Measurements from ENCODE around the gene HPS4.
"Not testable (repeated sequence)": the region's sequence is repeated elsewhere in the genome, so short reads cannot be mapped to it uniquely, and the experiment has no call there.

The HPS4 gene

DNA sequence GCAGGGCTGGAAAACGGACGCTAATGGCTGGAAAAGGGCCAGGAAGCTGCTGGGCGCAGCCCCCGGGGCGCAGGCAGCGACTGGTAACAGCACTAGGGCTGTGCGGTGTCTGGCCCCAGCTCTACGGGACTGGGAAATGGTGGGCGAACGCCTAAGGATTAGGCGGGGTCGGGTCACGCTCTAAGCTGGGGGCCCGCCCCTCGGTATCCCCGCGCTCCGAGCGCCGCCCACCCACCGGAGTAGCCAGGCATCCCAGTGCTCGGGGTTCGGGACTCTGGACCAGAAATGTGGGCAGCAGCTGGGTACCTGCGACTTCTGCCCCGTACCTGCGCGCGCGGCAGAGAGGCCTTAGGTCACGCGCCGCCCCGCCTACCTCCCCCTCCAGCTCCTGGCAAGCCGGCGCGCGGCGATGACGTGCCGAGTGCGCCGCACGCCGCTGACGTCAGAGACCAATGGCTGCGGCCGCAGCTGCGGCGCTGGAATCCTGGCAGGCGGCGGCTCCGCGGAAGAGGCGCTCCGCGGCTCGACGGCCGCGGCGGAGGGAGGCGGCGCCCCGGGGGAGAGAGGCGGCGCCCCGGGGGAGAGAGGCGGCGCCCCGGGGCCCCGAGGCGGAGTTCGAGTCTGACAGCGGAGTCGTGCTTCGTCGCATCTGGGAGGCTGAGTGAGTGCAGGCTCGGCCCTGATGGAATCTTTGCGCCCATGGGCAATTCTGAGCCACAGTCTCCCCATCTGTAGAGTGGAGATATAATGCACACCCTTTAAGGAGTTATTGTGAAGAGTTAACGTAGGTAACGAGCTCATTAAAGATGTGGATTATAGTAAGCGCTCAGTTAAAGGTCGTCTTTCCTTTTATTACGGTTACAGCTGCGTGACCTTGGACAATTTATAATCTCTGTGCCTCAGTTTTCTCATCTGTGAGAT is at the start of gene HPS4, which contains the start of gene SRRD:
Gene HPS4 (minus strand): TSS at position 345 of the 921 bp plus-strand sequence. CDS start 2,021 bp downstream, outside the sequence.
Gene SRRD (plus strand): TSS at position 439 of the 921 bp plus-strand sequence. CDS start 14 bp downstream, at position 453.
- H3K27me3 ChIP-seq (ENCODE audit: low read depth) = no peaks in the 10 kb centered on the region
- peak within 1 kb of the TSS; percentile 98 for H3K4me3 ChIP-seq
- H3K36me3 ChIP-seq (replicated peaks) = peaks cover 37% of the 10 kb centered on the region
- in situ Hi-C loops (cut with MboI; ENCODE audit: low sequenced_read_pairs) = no loop called here
- peak; percentile 81 to 91 for DNase-seq (ENCODE audit: low spot score in 2 of 2)
- H3K4me1 ChIP-seq = peaks cover 48% of the 10 kb centered on the region
- H3K9me3 ChIP-seq = no peaks in the 10 kb centered on the region

DNA sequence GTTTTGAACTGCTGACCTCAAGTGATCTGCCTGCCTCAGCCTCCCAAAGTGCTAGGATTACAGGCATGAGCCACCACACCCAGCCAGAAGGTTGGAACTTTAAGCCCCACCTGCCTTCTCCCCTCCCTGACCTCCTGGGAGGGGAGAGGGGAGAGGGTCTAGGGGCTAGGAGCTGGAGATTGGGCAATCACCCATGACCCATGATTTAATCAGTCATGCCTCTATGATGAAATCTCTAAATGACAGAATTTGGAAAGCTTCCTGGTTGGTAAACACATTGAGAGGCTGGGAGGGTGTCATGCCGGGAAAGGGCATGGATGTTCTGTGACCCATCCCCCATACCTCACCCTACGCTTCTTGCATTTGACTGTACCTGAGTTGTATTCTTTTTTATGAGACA is 45.8 kb upstream of the HPS4 start:
- DNase-seq (ENCODE audit: low spot score in 2 of 2) = no peak
- no peaks in the 10 kb centered on the region for H3K27me3 ChIP-seq (ENCODE audit: low read depth)
- H3K36me3 ChIP-seq (replicated peaks) = peaks cover 3% of the 10 kb centered on the region; the same call in 1 of the 2 replicates
- H3K4me3 ChIP-seq = no peak overlapping the region
- in situ Hi-C loops (cut with MboI; ENCODE audit: low sequenced_read_pairs) = no loop called here
- no peaks in the 10 kb centered on the region for H3K9me3 ChIP-seq
- H3K4me1 ChIP-seq = peaks cover 5% of the 10 kb centered on the region; the same call in 1 of the 2 replicates

DNA sequence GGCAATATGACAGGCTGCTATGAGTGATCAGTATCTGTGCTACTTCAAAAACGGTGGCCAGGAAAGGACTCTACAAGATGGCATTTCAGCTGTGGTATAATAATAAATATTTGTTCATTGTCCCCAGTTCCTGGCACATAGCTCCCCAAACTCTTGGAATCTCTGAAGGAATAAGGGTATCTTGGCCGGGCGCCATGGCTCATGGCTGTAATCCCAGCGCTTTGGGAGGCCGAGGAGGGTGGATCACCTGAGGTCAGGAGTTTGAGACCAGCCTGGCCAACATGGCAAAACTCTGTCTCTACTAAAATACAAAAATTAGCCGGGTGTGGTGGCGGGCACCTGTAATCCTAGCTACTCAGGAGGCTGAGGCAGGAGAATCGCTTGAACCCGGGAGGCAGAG is 44.9 kb upstream of the HPS4 start:
- H3K4me1 ChIP-seq; H3K9me3 ChIP-seq; H3K4me3 ChIP-seq; H3K36me3 ChIP-seq (replicated peaks); DNase-seq (ENCODE audit: low spot score in 2 of 2); in situ Hi-C loops (cut with MboI; ENCODE audit: low sequenced_read_pairs); H3K27me3 ChIP-seq (ENCODE audit: low read depth): not testable (repeated sequence)

DNA sequence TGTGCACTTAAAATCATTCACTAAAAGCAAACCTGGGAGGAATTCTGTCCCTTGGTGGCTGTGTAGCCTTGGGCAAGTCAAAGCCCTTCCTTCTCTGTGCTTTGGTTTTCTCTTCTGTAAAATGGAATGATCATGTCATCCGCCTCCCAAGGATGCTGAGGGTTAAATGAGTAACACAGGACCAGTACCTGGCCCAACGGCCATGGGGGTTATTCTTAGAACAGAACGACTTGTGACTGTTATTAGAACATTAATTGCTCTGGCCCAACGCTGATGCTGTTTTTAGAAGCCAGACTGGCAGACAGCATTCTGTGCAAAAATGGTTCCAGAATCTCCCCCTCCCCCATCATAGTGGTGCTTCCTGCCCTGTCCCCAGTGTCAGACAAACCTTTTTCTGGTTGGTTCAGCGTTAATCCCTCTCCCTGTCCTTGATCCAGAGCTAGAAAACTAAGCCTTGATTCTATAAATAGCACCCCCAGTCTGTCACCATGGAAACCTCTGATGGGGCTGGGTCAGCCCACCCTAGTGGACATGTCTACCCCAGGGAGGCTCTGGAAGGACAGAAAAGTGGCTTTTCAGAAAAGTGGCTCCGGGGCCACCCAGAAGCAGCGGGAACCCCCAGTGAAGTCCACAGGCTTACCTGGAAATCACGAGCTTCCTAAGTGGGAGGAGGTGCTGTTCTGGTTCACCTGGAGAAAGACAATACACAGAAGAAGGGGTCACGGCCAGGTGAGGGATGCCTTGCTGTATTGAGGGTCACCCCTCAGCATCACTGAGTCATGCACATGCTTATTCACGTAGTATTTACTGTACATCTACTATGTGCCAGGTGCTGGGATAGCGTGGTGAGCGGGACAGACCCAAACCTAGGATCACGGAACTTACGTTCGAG is 44.2 kb upstream of the HPS4 start:
- Histone ChIP-seq H3K9me3 (no peaks in the 10 kb centered on the region), H3K4me1 (peaks cover 5% of the 10 kb centered on the region; the same call in 1 of the 2 replicates), H3K4me3 (no peak overlapping the region), H3K27me3 (ENCODE audit: low read depth) (no peaks in the 10 kb centered on the region), H3K36me3 (replicated peaks) (peaks cover 3% of the 10 kb centered on the region; the same call in 1 of the 2 replicates)
- peak; percentile 18 to 23 for DNase-seq (ENCODE audit: low spot score in 2 of 2)
- in situ Hi-C loops (cut with MboI; ENCODE audit: low sequenced_read_pairs) = no loop called here

DNA sequence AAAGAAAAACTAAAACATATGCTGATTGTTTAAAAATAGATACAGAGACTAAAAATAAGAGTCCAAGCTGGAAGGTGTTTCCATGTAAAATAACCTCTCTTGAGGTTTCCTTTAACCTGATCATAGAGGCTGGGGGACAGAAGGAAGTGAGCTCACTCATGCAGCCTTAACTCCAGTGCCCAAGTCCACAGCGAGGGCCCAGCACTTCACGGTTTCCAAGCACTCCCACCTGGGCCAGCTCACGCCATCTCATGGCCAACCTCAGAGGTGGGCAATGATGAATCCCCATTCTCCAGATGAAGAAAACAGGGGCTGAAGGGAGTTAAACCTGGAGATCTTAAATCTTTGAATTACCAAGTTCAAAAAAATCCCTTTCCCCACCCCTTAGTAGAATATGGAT is 43.6 kb upstream of the HPS4 start:
- no peak overlapping the region for H3K4me3 ChIP-seq
- H3K27me3 ChIP-seq (ENCODE audit: low read depth) = no peaks in the 10 kb centered on the region
- peaks cover 3% of the 10 kb centered on the region; the same call in 1 of the 2 replicates for H3K36me3 ChIP-seq (replicated peaks)
- in situ Hi-C loops (cut with MboI; ENCODE audit: low sequenced_read_pairs) = no loop called here
- peaks cover 5% of the 10 kb centered on the region; the same call in 1 of the 2 replicates for H3K4me1 ChIP-seq
- H3K9me3 ChIP-seq = no peaks in the 10 kb centered on the region
- no peak for DNase-seq (ENCODE audit: low spot score in 2 of 2)

DNA sequence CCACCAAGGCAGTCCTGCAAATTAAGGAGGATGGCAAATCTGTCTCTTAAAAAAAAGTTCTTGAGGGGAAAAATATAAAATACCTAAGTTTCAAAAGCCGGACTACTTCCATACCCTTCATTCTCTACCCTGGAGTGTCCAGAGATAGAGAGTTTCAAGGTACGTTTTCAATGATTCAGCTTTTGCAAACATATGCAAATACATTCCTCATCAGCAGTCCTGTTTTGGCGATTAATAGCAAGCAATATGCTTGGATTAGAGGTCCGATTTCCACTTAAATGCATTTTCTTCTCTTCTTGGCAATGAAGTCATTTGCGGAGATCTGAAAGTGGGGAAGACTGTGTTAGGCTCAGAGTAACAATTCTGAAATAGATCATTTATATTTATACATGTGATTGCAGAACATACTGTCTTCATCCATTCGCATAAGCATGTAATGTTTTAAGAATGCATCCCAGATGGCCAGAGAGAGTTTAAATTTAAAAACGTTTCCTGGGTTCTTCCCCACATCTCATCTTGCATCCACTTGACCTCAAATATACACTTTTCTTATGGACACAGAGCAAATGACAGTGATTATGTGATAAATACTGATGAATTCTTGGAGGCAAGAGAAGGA is 42.5 kb upstream of the HPS4 start:
- no peak overlapping the region for H3K4me3 ChIP-seq
- H3K9me3 ChIP-seq = no peaks in the 10 kb centered on the region
- no peak for DNase-seq (ENCODE audit: low spot score in 2 of 2)
- peaks cover 3% of the 10 kb centered on the region; the same call in 1 of the 2 replicates for H3K36me3 ChIP-seq (replicated peaks)
- H3K27me3 ChIP-seq (ENCODE audit: low read depth) = no peaks in the 10 kb centered on the region
- in situ Hi-C loops (cut with MboI; ENCODE audit: low sequenced_read_pairs) = no loop called here
- H3K4me1 ChIP-seq = peaks cover 5% of the 10 kb centered on the region; the same call in 1 of the 2 replicates

DNA sequence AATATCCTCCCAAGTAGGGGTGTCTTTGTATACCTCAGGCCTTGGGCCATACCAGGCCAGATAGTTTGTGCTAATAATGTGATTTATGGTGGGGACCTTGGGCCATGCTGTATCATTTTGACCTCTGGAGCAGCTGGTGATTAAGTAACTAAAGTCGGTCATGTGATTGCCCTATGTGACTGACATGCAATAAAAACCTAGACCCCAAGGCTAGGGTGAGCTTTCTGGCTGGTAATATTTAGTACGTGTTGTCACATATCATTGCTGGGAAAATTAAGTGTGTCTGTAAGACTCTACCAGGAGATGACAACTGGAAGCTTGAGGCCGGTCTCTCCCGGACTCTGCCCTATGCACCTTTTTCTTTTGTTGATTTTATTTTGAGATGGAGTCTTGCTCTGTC is 41.3 kb upstream of the HPS4 start:
- no peak for DNase-seq (ENCODE audit: low spot score in 2 of 2)
- Histone ChIP-seq H3K4me3 (no peak overlapping the region), H3K9me3 (no peaks in the 10 kb centered on the region), H3K27me3 (ENCODE audit: low read depth) (no peaks in the 10 kb centered on the region), H3K36me3 (replicated peaks) (peaks cover 3% of the 10 kb centered on the region; the same call in 1 of the 2 replicates), H3K4me1 (peaks cover 5% of the 10 kb centered on the region; the same call in 1 of the 2 replicates)
- in situ Hi-C loops (cut with MboI; ENCODE audit: low sequenced_read_pairs) = no loop called here

DNA sequence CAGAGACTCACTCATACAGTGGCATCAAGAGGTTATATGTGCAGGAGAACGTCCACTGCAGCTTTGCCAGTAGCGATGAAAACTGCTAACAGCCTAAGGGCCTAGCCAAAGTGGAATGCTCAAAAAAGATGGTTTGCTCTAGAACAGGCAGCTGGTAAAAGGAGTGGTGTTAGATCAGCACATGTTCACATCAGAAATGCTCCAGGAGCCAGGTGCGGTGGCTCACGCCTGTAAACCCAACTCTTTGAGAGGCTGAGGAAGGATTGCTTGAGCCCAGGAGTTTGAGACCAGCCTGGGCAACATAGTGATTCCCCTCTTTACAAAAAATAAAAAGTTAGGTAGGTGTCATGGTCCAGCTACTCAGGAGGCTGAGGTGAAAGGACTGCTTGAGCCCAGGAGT is 39.0 kb upstream of the HPS4 start:
- Histone ChIP-seq H3K9me3 (no peaks in the 10 kb centered on the region), H3K4me1 (0 out of 2 replicates have a peak, but pooled peaks cover 3% of the 10 kb centered on the region), H3K36me3 (replicated peaks) (no peaks in the 10 kb centered on the region; the same call in 1 of the 2 replicates), H3K4me3 (no peak overlapping the region), H3K27me3 (ENCODE audit: low read depth) (no peaks in the 10 kb centered on the region)
- no peak for DNase-seq (ENCODE audit: low spot score in 2 of 2)
- in situ Hi-C loops (cut with MboI; ENCODE audit: low sequenced_read_pairs) = no loop called here

DNA sequence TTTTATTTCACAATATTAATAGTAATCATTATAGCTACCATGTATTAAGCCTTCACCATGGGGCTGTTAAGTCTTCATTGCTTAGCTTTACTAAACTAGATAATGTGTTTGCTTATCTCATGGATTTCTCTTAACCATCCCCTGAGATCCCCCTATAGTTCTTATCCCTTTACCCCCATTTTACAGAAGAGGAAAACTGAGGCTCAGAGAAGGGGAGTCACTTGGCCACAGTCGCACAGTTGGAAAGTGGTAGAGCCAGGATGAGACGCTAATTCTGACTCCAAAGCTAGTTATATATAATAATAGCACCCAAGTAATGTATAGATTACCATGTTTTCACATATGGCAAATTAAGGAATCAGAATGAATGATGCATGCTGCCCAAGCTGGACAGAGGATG is 38.4 kb upstream of the HPS4 start:
- no peaks in the 10 kb centered on the region for H3K9me3 ChIP-seq
- 0 out of 2 replicates have a peak, but pooled peaks cover 3% of the 10 kb centered on the region for H3K4me1 ChIP-seq
- in situ Hi-C loops (cut with MboI; ENCODE audit: low sequenced_read_pairs) = no loop called here
- no peak overlapping the region for H3K4me3 ChIP-seq
- no peak for DNase-seq (ENCODE audit: low spot score in 2 of 2)
- no peaks in the 10 kb centered on the region; the same call in 1 of the 2 replicates for H3K36me3 ChIP-seq (replicated peaks)
- H3K27me3 ChIP-seq (ENCODE audit: low read depth) = no peaks in the 10 kb centered on the region

DNA sequence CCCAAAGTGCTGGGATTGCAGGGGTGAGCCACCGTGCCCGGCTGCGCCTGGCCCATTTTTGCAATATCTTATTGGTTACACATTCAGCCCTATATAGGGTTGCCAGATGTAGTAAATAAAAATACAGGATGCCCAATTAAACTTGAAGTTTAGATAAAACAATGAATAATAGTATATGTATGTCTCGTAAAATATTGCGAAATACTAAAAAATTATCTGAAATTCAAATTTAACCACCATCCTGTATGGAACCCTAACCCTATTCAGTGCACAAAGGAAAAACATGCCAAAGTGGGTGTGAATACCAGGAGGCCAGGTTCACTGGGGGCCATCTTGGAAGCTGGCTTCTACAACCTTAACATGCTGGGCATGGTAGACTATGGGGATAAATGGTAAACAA is 33.8 kb upstream of the HPS4 start:
- in situ Hi-C loops (cut with MboI; ENCODE audit: low sequenced_read_pairs) = no loop called here
- Histone ChIP-seq H3K27me3 (ENCODE audit: low read depth) (no peaks in the 10 kb centered on the region), H3K9me3 (no peaks in the 10 kb centered on the region), H3K4me1 (peaks cover 6% of the 10 kb centered on the region), H3K36me3 (replicated peaks) (no peaks in the 10 kb centered on the region), H3K4me3 (no peak overlapping the region)
- DNase-seq (ENCODE audit: low spot score in 2 of 2) = no peak

DNA sequence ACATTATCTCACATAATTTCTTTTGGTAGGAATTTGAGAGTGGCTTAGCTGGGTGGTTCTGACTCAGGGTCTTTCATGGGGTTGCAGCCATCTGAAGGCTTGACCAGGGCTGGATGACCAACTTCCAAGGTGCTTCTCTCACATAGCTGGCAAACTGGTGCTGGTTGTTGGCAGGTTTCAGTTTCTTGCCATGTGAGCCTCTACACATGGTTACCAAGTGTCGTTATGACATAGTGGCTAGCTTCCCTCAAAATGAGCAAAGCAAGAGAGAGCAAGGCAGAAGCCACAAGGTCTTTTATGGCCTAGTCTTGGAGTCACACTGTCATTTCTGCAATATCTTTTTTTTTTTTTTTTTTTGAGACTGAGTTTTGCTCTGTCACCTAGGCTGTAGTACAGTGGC is 32.9 kb upstream of the HPS4 start:
- no peaks in the 10 kb centered on the region for H3K9me3 ChIP-seq
- in situ Hi-C loops (cut with MboI; ENCODE audit: low sequenced_read_pairs) = no loop called here
- peaks cover 8% of the 10 kb centered on the region for H3K4me1 ChIP-seq
- peaks cover 4% of the 10 kb centered on the region; the same call in 1 of the 2 replicates for H3K36me3 ChIP-seq (replicated peaks)
- no peaks in the 10 kb centered on the region for H3K27me3 ChIP-seq (ENCODE audit: low read depth)
- DNase-seq (ENCODE audit: low spot score in 2 of 2) = no peak
- H3K4me3 ChIP-seq = no peak overlapping the region

DNA sequence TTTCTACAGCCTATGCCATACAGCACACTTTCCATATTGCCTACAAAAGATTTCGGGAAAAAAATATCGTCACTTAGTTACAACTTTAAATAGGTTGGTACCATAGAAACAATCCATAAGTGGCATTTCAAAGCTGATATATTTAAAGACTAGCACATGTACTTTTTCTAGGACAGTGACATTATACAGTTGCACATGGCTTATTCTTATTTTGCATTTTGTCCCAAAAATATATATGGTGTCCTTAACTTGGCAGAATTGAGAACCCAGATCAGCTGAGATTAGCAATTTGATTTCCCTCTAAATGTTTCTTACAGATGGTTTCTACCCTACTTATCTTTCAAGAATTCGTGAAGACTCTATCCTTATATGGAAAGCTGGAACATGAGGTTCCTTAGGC is 32.3 kb upstream of the HPS4 start:
- Histone ChIP-seq H3K36me3 (replicated peaks) (peaks cover 4% of the 10 kb centered on the region; the same call in 1 of the 2 replicates), H3K4me3 (no peak overlapping the region), H3K9me3 (no peaks in the 10 kb centered on the region), H3K27me3 (ENCODE audit: low read depth) (no peaks in the 10 kb centered on the region), H3K4me1 (peaks cover 14% of the 10 kb centered on the region)
- in situ Hi-C loops (cut with MboI; ENCODE audit: low sequenced_read_pairs) = no loop called here
- DNase-seq (ENCODE audit: low spot score in 2 of 2) = no peak
